DND-41 (cell line): Measurements from ENCODE around the gene FASTK.

Source experiments
- ATAC-seq: fragments of 200-7000 bp; cut with Tn5 transposase; 3 replicates; pipeline ENCODE4 v1.9.1; 2021; ENCODE audit warnings: low read depth; ENCODE audit not compliant: insufficient read depth
- DNase-seq: peaks from one replicate; pipeline ENCODE4 v3.0.0-alpha.2; 2020
- H2AFZ ChIP-seq: 2 replicates; pipeline ENCODE4 v1.6.0; 2012; ENCODE audit warnings: low read depth, low read length
- H3K27ac ChIP-seq: 2 replicates; pipeline ENCODE4 v1.5.1; 2012; ENCODE audit warnings: low read length, inconsistent platforms
- H3K27me3 ChIP-seq: fragments of 200-600 bp; sonication (generic); 2 replicates; pipeline ENCODE4 v1.6.0; 2012; ENCODE audit warnings: low read length, mild to moderate bottlenecking, inconsistent platforms; ENCODE audit not compliant: insufficient read depth, poor library complexity
- H3K36me3 ChIP-seq: 2 replicates; pipeline ENCODE4 v1.5.1; 2012; ENCODE audit warnings: low read length, inconsistent platforms; ENCODE audit not compliant: insufficient read depth
- H3K4me1 ChIP-seq: 2 replicates; pipeline ENCODE4 v1.5.1; 2012; ENCODE audit warnings: mild to moderate bottlenecking, low read length; ENCODE audit not compliant: insufficient read depth
- H3K4me2 ChIP-seq: 2 replicates; pipeline ENCODE4 v1.6.0; 2012; ENCODE audit warnings: mild to moderate bottlenecking, moderate library complexity, low read length, inconsistent platforms; ENCODE audit not compliant: insufficient read depth
- H3K4me3 ChIP-seq, 2 experiments: fragments of 200-600 bp in 1 of 2; shearing (Covaris generic) in 1 of 2; 2 replicates each; pipeline ENCODE4 v1.5.1; 2012 to 2016; ENCODE audit warnings: inconsistent platforms in 2 of 2, low read length in 2 of 2, mild to moderate bottlenecking in 2 of 2, low read depth in 1 of 2, moderate library complexity in 1 of 2
- H3K79me2 ChIP-seq: 2 replicates; pipeline ENCODE4 v1.6.0; 2012; ENCODE audit warnings: low read length, inconsistent platforms; ENCODE audit not compliant: insufficient read depth
- H3K9ac ChIP-seq: 2 replicates; pipeline ENCODE4 v1.6.0; 2012; ENCODE audit warnings: low read depth, mild to moderate bottlenecking, inconsistent platforms, low read length, moderate library complexity
- H3K9me3 ChIP-seq: 2 replicates; pipeline ENCODE4 v1.5.1; 2012; ENCODE audit warnings: low read length, moderate library complexity, mild to moderate bottlenecking, inconsistent platforms; ENCODE audit not compliant: insufficient read depth, severe bottlenecking
- H4K20me1 ChIP-seq: 2 replicates; pipeline ENCODE4 v1.6.0; 2012; ENCODE audit warnings: low read length; ENCODE audit not compliant: insufficient read depth
- CTCF ChIP-seq: IDR thresholded peaks from 2 replicates; pipeline ENCODE4 v1.5.1; 2012; ENCODE audit warnings: borderline replicate concordance, low read length, moderate library complexity, mild to moderate bottlenecking; ENCODE audit not compliant: poor library complexity, severe bottlenecking; ENCODE audit errors: extremely low read depth
- EZH2 ChIP-seq: IDR thresholded peaks from 3 replicates; pipeline ENCODE4 v1.6.1; 2012; ENCODE audit warnings: borderline replicate concordance, low read depth, mild to moderate bottlenecking, moderate library complexity, low read length, inconsistent platforms; ENCODE audit not compliant: severe bottlenecking

Gene FASTK

DNA sequence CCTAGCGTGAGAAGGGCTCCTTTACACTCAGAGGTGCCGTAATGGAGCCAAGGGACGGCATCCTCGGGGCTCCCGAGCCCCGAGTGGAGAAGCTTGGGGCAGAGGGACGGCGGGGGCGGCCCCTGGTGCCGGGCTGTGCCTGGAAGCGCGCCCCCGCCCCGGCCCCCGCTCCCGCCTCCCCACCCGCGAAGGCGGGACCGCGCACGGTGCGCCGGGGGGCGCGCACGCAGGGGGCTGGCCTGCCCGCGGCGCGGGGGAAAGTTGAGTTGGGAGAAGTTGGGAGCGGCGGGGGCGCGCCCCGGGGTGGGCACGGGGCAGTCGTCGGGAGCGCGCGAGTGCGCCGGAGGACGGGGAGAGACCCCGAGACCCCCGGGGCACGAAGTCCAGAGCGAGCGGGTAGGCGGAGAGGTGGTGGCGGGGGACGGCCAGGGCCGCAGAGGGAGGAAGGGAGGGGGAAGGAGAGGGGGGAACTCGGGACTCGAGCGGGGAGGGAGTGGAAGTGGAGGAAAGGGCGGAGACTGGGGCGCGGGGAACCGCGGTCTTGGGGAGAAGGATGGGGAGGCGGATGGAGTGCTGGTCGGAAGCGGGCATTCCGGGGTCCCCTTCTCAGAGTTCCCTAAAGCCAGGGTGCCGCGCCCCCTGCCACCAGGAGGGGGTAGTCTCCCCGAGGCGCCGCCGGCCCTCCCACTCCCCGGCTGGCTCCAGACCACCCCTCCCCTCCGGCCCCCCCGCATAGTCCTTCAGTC lies 21.1 kb downstream of the FASTK start, which contains the start of gene SLC4A2:
Gene SLC4A2, plus strand, starts transcription at position 223 of the 746 bp plus-strand sequence. CDS start 2,399 bp downstream, outside the sequence.
- no peaks in the 10 kb centered on the region for H3K27me3 ChIP-seq
- peak within 1 kb of the TSS; percentile 92 for H3K27ac ChIP-seq
- H3K36me3 ChIP-seq: peaks cover 26% of the 10 kb centered on the region
- peaks cover 55% of the 10 kb centered on the region for H3K4me1 ChIP-seq
- peak within 1 kb of the TSS; percentile 92 for H2AFZ ChIP-seq
- DNase-seq: peak; percentile 82
- peaks cover 39% of the 10 kb centered on the region for H3K79me2 ChIP-seq
- TF ChIP-seq CTCF (peak; percentile 59), EZH2 (no peak)
- H3K4me2 ChIP-seq: peak within 1 kb of the TSS; percentile 96
- peak within 1 kb of the TSS; percentile 84 to 85 for H3K4me3 ChIP-seq
- peak within 1 kb of the TSS; percentile 68 for H3K9ac ChIP-seq
- peak; percentile 8 for ATAC-seq
- peaks cover 29% of the 10 kb centered on the region for H4K20me1 ChIP-seq
- no peaks in the 10 kb centered on the region for H3K9me3 ChIP-seq

DNA sequence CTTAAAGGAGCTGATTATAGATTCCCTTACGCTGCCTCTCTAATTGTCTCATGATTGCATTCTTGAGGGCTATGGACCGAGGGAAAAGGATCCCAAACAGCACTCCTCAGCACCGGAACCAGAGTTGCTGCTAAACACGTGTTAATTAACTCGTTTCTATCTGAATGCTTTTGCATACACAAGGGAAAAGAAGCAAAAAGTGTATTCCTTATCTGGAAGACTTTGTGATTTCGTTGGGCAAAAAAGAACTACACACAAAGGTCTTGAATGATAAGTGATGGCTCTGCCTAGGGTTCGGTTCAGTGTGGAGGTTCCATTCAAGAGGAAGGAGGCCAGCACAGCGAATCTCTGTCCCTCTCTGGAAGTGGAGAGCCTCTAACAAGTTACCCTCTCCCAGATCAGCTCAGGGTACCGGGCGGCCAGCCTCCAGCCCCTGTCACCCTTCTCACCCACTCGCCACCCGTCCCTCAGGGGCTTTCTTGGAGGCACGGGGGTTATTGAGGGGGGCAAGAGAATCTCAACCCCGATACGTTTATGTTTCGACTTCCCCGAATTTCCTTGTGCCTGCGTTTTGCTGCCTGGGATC lies 21.7 kb downstream of the FASTK start:
- Histone ChIP-seq H3K27ac (peak overlapping the region; percentile 92), H3K79me2 (peaks cover 39% of the 10 kb centered on the region), H3K4me1 (peaks cover 55% of the 10 kb centered on the region), H3K4me2 (peak overlapping the region; percentile 96), H3K9me3 (no peaks in the 10 kb centered on the region), H3K36me3 (peaks cover 20% of the 10 kb centered on the region), H3K27me3 (no peaks in the 10 kb centered on the region), H2AFZ (peak overlapping the region; percentile 92), H4K20me1 (peaks cover 27% of the 10 kb centered on the region), H3K9ac (peak overlapping the region; percentile 68), H3K4me3 (peak overlapping the region; percentile 84 to 85)
- ATAC-seq: no peak
- no peak for TF ChIP-seq CTCF
- TF ChIP-seq EZH2: no peak
- DNase-seq: no peak

- Histone ChIP-seq H4K20me1 (peaks cover 27% of the 10 kb centered on the region), H3K9ac (peak overlapping the region; percentile 68), H3K9me3 (no peaks in the 10 kb centered on the region), H3K27ac (peak overlapping the region; percentile 92), H3K4me1 (peaks cover 55% of the 10 kb centered on the region), H3K36me3 (peaks cover 15% of the 10 kb centered on the region), H3K4me3 (peak overlapping the region; percentile 84 to 85), H2AFZ (peak overlapping the region; percentile 92), H3K79me2 (peaks cover 37% of the 10 kb centered on the region), H3K4me2 (peak overlapping the region; percentile 96), H3K27me3 (no peaks in the 10 kb centered on the region)
- ATAC-seq: peak; percentile 90
- peak; percentile 99 for DNase-seq
- TF ChIP-seq EZH2 (no peak), CTCF (no peak)
Measured at GRCh38 chr7:151057989-151058780, 22.4 kb downstream of the FASTK start.
